ENCODE data around the gene BNC2. TPM values are rescaled to one million over a fixed set of nuclear protein-coding genes. Genes with fewer than 3 reads are reported as not detected.

Gene BNC2
- total RNA-seq, 1 experiment from 2014 or later = 2.9 TPM

GRCh38 chr9:16425562-16426231 is 444.8 kb downstream of the BNC2 start:
- H3K9me2 ChIP-seq (ENCODE audit: insufficient read depth) = no peaks in the 10 kb centered on the region
- H3K4me3 ChIP-seq = no peak overlapping the region
- no peak overlapping the region for H2AFZ ChIP-seq
- H3K4me1 ChIP-seq (replicated peaks; ENCODE audit: insufficient read depth) = no peaks in the 10 kb centered on the region
- intact Hi-C loops (cut with micrococcal nuclease; ENCODE audit: unreplicated experiment) = loop anchor here (10.0 kb wide), 1 partner anchor 299 kb away; no protein-coding TSS in a partner anchor
- no peaks in the 10 kb centered on the region for H4K20me1 ChIP-seq (ENCODE audit: insufficient read depth)
- no peak for DNase-seq
- no peaks in the 10 kb centered on the region for H3K9me3 ChIP-seq (ENCODE audit: insufficient read depth, low read depth)
- H3K27me3 ChIP-seq (ENCODE audit: insufficient read depth, low read depth) = no peaks in the 10 kb centered on the region
- no peaks in the 10 kb centered on the region for H3F3A ChIP-seq (ENCODE audit: insufficient read depth, low read depth)
- H3K4me2 ChIP-seq = no peak overlapping the region
- H3K36me3 ChIP-seq (ENCODE audit: low read depth) = no peaks in the 10 kb centered on the region
- TF ChIP-seq CTCF (conservative IDR thresholded peaks at IDR 0.05) = no peak
- TF ChIP-seq EZH2 (IDR thresholded peaks at IDR 0.05; ENCODE audit: low read depth) = no peak
- H3K27ac ChIP-seq = no peak overlapping the region
- no peaks in the 10 kb centered on the region for H3K79me2 ChIP-seq (ENCODE audit: low read depth)
- BruUV-seq (replicated peaks) = no TSS peak
- ChIA-PET CTCF (interaction anchor here (0.6 kb wide), 1 partner anchor 226 kb away, joined by 4 read pairs; no protein-coding TSS in a partner anchor), POLR2A (ENCODE audit: unreplicated experiment) (interaction anchor here (0.5 to 0.7 kb wide), 3 partner anchors 9 to 72 kb away, joined by 3 to 23 read pairs (median 4); no protein-coding TSS in a partner anchor)

- ChIA-PET POLR2A (ENCODE audit: unreplicated experiment) (interaction anchor here (0.5 kb wide), 1 partner anchor 304 kb away, joined by 3 read pairs; no protein-coding TSS in a partner anchor), CTCF (no interaction called here)
- Histone ChIP-seq H3K79me2 (ENCODE audit: low read depth) (no peaks in the 10 kb centered on the region), H4K20me1 (ENCODE audit: insufficient read depth) (no peaks in the 10 kb centered on the region), H3K27ac (no peak overlapping the region), H2AFZ (no peak overlapping the region), H3K36me3 (ENCODE audit: low read depth) (no peaks in the 10 kb centered on the region), H3K4me2 (no peak overlapping the region), H3K27me3 (ENCODE audit: insufficient read depth, low read depth) (no peaks in the 10 kb centered on the region), H3K4me1 (replicated peaks; ENCODE audit: insufficient read depth) (peaks cover 4% of the 10 kb centered on the region; the same call in 1 of the 2 replicates), H3K9me2 (ENCODE audit: insufficient read depth) (no peaks in the 10 kb centered on the region), H3K4me3 (no peak overlapping the region), H3F3A (ENCODE audit: insufficient read depth, low read depth) (no peaks in the 10 kb centered on the region), H3K9me3 (ENCODE audit: insufficient read depth, low read depth) (no peaks in the 10 kb centered on the region)
- no peak for DNase-seq
- intact Hi-C loops (cut with micrococcal nuclease; ENCODE audit: unreplicated experiment) = loop anchor here (10.0 kb wide), 1 partner anchor 303 kb away; no protein-coding TSS in a partner anchor
- TF ChIP-seq EZH2 (IDR thresholded peaks at IDR 0.05; ENCODE audit: low read depth) = no peak
- TF ChIP-seq CTCF (conservative IDR thresholded peaks at IDR 0.05) = no peak
- BruUV-seq (replicated peaks) = no TSS peak
Observed at GRCh38 chr9:16422114-16422513, 448.4 kb downstream of the BNC2 start.

- CTCF ChIA-PET = no interaction called here
- TF ChIP-seq EZH2 (IDR thresholded peaks at IDR 0.05; ENCODE audit: low read depth) (no peak), CTCF (conservative IDR thresholded peaks at IDR 0.05) (no peak)
- Histone ChIP-seq H4K20me1 (ENCODE audit: insufficient read depth) (no peaks in the 10 kb centered on the region), H3F3A (ENCODE audit: insufficient read depth, low read depth) (no peaks in the 10 kb centered on the region), H3K9me2 (ENCODE audit: insufficient read depth) (no peaks in the 10 kb centered on the region), H2AFZ (no peak overlapping the region), H3K36me3 (ENCODE audit: low read depth) (no peaks in the 10 kb centered on the region), H3K9me3 (ENCODE audit: insufficient read depth, low read depth) (no peaks in the 10 kb centered on the region), H3K4me3 (no peak overlapping the region), H3K27ac (no peak overlapping the region), H3K79me2 (ENCODE audit: low read depth) (no peaks in the 10 kb centered on the region), H3K4me1 (replicated peaks; ENCODE audit: insufficient read depth) (peaks cover 8% of the 10 kb centered on the region; the same call in 1 of the 2 replicates), H3K27me3 (ENCODE audit: insufficient read depth, low read depth) (no peaks in the 10 kb centered on the region), H3K4me2 (no peak overlapping the region)
- POLR2A ChIA-PET (ENCODE audit: unreplicated experiment) = interaction anchor here (0.5 kb wide), 1 partner anchor 305 kb away, joined by 3 read pairs; no protein-coding TSS in a partner anchor
- intact Hi-C loops (cut with micrococcal nuclease; ENCODE audit: unreplicated experiment) = loop anchor here (1.0 to 10.0 kb wide), 3 partner anchors 84 to 303 kb away; no protein-coding TSS in a partner anchor
- no TSS peak for BruUV-seq (replicated peaks)
- DNase-seq = peak in 1 of 2 experiments; percentile 42
Observed at GRCh38 chr9:16421532-16421931, 448.9 kb downstream of the BNC2 start.

Measured in PC-9 (cell line).